Dendritic cell treated with granulocyte-macrophage colony-stimulating factor and Interleukin-4, amounts not matched to agents 40 ng/mL and 50 ng/mL, for 4 days (primary cell): ENCODE results near the gene PLEKHA4.
"Not testable (repeated sequence)": the region's sequence is repeated elsewhere in the genome, so short reads cannot be mapped to it uniquely, and the experiment has no call there.

Experiments
- H3K27ac Mint-ChIP-seq: one replicate; pipeline ENCODE4 v1.8.0; 2022; ENCODE audit warnings: mild to moderate bottlenecking, mixed read lengths
- H3K27me3 Mint-ChIP-seq: one replicate; pipeline ENCODE4 v1.8.0; 2022; ENCODE audit warnings: mild to moderate bottlenecking, mixed read lengths
- H3K36me3 Mint-ChIP-seq: one replicate; pipeline ENCODE4 v1.8.0; 2022; ENCODE audit warnings: low read depth, mixed read lengths
- H3K4me1 Mint-ChIP-seq: one replicate; pipeline ENCODE4 v1.8.0; 2022; ENCODE audit warnings: low read depth, mixed read lengths
- H3K4me3 Mint-ChIP-seq: one replicate; pipeline ENCODE4 v1.8.0; 2022; ENCODE audit warnings: mild to moderate bottlenecking, moderate library complexity, mixed read lengths
- H3K9me3 Mint-ChIP-seq: one replicate; pipeline ENCODE4 v1.8.0; 2022; ENCODE audit warnings: mixed read lengths
- intact Hi-C: fragments of 100-400 bp; cut with micrococcal nuclease; formaldehyde crosslinking; loops from one replicate; pipeline ENCODE4 v1.15.0; 2022

The PLEKHA4 gene, protein sequence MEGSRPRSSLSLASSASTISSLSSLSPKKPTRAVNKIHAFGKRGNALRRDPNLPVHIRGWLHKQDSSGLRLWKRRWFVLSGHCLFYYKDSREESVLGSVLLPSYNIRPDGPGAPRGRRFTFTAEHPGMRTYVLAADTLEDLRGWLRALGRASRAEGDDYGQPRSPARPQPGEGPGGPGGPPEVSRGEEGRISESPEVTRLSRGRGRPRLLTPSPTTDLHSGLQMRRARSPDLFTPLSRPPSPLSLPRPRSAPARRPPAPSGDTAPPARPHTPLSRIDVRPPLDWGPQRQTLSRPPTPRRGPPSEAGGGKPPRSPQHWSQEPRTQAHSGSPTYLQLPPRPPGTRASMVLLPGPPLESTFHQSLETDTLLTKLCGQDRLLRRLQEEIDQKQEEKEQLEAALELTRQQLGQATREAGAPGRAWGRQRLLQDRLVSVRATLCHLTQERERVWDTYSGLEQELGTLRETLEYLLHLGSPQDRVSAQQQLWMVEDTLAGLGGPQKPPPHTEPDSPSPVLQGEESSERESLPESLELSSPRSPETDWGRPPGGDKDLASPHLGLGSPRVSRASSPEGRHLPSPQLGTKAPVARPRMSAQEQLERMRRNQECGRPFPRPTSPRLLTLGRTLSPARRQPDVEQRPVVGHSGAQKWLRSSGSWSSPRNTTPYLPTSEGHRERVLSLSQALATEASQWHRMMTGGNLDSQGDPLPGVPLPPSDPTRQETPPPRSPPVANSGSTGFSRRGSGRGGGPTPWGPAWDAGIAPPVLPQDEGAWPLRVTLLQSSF

DNA sequence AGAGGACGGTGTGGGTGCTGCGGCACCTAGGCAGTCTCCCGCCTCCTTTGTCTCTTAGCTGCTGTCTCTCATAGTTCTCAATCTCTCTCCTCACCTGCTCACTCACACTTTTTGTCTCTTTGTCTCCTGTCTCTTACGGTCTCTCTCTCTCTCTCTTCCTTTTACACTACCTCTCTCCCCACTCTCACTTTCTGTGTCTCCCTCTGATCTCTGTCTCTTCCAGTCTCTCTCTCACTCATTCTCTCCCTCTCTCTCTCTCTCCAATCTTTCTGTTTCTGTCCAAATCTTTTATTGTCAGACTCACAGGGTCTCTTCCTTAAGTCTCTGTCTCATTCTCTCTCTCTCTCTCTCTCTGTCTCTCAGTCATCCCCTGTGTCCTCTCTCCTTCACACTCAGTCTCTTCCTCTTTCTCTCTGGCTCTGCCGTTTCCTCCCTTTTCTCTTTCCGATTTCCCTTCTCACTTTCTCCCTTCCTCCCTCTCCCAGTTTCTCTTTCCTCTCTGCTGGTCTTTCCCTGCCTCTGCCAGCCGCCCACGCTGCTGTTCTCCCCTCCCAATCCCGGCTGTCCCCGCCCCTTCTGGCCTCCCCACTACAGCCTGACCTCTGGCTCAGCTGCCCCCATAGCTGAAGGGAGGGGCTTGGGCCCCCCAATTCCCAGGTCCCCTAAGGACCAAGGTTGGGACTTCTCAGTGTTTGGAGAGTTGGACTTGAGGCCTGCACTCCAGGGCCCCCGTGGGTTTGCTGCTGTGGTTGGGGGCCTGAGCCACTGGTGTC lies at the start of gene PLEKHA4:
TSS of gene PLEKHA4 (minus strand) at position 504 of the 773 bp plus-strand sequence. CDS start 997 bp downstream, outside the sequence.
- Mint-ChIP-seq H3K9me3 (no peaks in the 10 kb centered on the region), H3K36me3 (peaks cover 12% of the 10 kb centered on the region), H3K4me1 (peaks cover 17% of the 10 kb centered on the region), H3K27me3 (peaks cover 32% of the 10 kb centered on the region), H3K4me3 (no peak within 1 kb of the TSS), H3K27ac (peak within 1 kb of the TSS; percentile 31)
- intact Hi-C loops: no loop called here

DNA sequence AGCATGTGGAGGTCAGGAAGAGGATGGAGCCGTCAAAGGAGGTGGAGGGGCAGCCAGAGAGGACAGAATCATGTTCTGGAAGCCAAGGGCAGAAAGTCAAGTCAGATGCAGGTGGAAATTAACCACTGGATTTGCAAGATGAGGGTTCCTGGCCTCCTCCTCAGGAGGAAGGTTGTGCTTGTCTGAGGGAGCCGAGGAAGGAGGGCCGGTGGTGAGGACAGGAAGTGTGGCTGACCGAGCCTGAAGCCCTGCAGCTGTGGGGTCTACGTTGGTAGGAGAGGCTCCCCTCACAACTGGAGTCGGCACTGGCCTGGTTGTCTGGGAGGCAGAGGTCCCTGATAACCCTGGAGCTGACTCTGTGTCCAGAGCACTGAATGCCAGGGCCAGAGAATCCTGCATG lies 49.7 kb upstream of the PLEKHA4 start:
- Mint-ChIP-seq H3K4me1 (no peaks in the 10 kb centered on the region), H3K4me3 (no peak overlapping the region), H3K27me3 (no peaks in the 10 kb centered on the region), H3K27ac (no peak overlapping the region), H3K9me3 (no peaks in the 10 kb centered on the region), H3K36me3 (peaks cover 100% of the 10 kb centered on the region)
- intact Hi-C loops: no loop called here

DNA sequence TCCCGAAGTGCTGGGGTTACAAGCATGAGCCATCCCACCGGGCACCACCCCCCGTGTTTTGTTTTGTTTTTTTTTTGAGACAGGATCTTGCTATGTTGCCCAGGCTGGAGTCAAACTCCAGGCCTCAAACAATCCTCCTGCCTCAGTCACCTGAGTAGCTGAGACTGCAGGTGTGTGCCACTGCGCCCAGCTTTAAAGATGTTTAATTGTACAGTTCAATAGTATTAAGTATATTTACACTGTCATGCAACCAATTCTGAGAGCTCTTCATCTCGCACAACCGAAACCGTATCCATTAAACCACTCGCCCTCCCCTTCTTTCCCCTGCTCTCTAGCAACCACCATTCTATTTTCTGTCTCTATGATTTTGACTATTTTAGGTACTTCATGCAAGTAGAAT lies 47.3 kb upstream of the PLEKHA4 start:
- H3K4me3 Mint-ChIP-seq: no peak overlapping the region
- intact Hi-C loops: no loop called here
- H3K27me3 Mint-ChIP-seq: no peaks in the 10 kb centered on the region

DNA sequence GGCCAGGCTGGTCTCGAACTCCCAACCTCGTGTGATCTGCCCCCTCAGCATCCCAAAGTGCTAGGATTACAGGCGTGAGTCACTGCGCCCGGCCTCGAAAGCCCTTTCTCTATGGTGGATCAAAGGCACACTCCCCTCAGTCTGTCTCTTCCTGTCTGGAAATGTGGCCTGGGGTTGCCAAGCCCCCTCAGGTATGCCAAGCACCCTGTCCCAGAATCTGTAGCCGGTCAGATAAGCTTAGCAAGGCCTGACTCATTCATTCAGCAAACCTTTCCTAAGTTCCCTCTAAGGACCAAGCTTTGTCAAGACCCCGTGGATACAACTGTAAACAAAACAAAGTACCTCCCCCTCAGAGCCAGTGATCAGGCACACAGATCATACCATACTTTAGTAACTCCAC lies 45.8 kb upstream of the PLEKHA4 start:
- Mint-ChIP-seq H3K27me3 (no peaks in the 10 kb centered on the region), H3K36me3 (peaks cover 100% of the 10 kb centered on the region), H3K9me3 (no peaks in the 10 kb centered on the region), H3K4me3 (no peak overlapping the region), H3K4me1 (no peaks in the 10 kb centered on the region), H3K27ac (no peak overlapping the region)
- intact Hi-C loops: no loop called here

More for the DNA sequence above, 47.3 kb upstream of the PLEKHA4 start:
- Mint-ChIP-seq H3K9me3 (no peaks in the 10 kb centered on the region), H3K27ac (no peak overlapping the region), H3K4me1 (no peaks in the 10 kb centered on the region), H3K36me3 (peaks cover 100% of the 10 kb centered on the region)

DNA sequence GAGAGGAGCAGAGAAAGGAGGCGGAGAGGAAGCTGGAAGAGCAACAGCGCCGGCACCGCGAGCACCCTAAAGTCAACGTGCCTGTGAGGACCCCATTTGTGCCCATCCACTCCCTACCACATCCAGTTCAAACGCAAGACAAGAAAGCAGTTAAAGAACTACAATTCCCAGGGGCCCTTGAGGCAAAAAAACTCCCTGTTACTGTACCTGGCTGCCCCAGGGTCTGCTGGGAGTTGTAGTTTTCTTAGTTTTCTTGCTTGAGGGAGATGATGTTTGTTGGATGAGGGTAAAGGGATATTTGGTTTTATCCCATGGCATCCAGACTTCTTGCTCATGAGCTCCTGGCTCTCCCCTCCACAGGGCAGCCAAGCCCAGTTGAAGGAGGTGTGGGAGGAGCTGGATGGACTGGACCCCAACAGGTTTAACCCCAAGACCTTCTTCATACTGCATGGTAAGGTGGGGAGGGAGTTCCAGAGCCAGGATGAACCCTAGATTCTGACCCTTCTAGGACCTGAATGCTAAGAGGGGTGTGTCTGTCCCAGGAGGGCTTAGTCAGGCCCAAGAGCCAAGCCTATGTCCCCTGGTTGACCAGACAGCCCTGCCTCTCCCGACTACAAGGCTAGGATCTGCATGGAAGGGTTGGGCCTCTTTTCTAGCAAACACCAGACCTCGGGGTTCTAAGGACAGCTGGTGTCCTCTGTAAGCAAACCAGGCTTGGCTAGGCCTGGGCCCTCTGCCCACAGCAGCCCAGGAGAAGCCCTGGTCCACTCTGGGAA lies 44.9 kb upstream of the PLEKHA4 start:
- Mint-ChIP-seq H3K4me1 (peaks cover under 1% of the 10 kb centered on the region), H3K9me3 (no peaks in the 10 kb centered on the region), H3K36me3 (peaks cover 100% of the 10 kb centered on the region), H3K27me3 (no peaks in the 10 kb centered on the region), H3K27ac (no peak overlapping the region), H3K4me3 (no peak overlapping the region)
- intact Hi-C loops: no loop called here

DNA sequence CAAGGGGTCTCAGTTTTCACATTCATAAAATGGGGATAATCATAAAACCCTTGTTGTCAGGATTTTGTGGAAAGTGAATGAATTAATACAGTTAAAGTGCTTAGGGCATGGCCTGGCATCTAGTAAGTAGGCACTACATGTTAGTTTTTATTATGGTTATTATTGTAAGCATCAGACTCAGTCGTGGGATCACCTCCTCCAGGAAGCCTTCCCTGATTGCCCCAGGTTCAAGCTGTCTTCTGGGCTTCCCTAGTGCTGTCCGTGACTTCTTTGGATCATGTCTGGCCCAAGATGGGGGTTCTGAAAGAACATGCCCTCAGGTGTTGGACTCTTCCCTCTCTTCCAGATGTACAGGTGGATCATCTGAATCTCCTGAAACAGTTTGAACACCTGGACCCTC lies 42.4 kb upstream of the PLEKHA4 start:
- Mint-ChIP-seq H3K27ac (no peak overlapping the region), H3K36me3 (peaks cover 100% of the 10 kb centered on the region), H3K4me1 (peaks cover 19% of the 10 kb centered on the region)

DNA sequence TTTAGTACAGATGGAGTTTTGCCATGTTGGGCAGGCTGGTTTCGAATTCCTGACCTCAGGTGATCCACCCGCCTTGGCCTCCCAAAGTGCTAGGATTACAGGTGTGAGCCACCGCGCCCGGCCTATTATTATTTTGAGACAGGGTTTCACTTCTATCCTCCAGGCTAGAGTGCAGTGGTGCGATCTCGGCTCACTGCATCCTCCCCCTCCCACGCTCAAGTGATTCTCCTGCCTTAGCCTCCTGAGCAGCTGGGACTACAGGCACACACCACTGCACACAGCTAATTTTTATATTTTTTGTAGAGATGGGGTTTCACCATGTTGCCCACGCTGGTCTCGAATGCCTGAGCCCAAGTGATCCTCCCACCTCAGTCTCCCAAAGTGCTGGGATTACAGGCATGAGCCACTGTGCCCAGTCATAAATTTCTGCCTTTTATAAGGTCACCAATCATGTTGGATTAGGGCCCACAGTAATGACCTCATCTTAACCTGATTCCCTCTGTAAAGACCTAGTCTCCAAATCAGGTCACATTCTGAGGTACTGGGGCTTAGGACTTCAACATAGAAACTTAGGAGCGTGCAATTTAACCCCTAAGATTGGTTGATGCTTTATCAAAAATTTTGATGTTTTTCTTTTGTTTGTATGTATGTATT lies 41.1 kb upstream of the PLEKHA4 start:
- H3K9me3 Mint-ChIP-seq, H3K27ac Mint-ChIP-seq, H3K27me3 Mint-ChIP-seq, H3K4me3 Mint-ChIP-seq, intact Hi-C loops: not testable (repeated sequence)
- Mint-ChIP-seq H3K4me1 (peaks cover 24% of the 10 kb centered on the region), H3K36me3 (peaks cover 100% of the 10 kb centered on the region)

More for the DNA sequence above, 42.4 kb upstream of the PLEKHA4 start:
- Mint-ChIP-seq H3K27me3 (no peaks in the 10 kb centered on the region), H3K9me3 (no peaks in the 10 kb centered on the region), H3K4me3 (no peak overlapping the region)
- intact Hi-C loops: no loop called here

DNA sequence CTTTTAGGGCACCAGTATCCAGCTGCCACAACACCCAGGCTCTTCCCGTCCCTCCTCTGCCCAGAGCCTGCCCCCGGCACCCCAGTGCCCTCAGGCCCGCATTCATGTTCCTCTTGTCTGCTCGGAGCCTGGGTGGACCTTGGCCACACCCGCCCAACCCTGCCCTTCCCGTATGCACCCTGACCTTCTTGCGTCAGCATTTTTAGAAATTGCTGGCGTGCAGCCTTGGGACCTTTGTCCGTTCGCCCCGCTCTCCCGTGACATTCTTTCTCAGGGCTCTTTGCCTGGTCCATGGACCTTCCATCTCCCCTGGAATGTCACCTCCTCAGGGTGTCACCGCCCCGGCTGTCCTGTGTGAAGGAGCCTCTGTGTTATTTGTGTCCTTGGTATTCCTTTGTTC lies 39.3 kb upstream of the PLEKHA4 start:
- H3K4me3 Mint-ChIP-seq: peak overlapping the region; percentile 52
- peaks cover 26% of the 10 kb centered on the region for H3K4me1 Mint-ChIP-seq
- H3K36me3 Mint-ChIP-seq: peaks cover 100% of the 10 kb centered on the region
- H3K27me3 Mint-ChIP-seq: no peaks in the 10 kb centered on the region
- H3K27ac Mint-ChIP-seq: peak overlapping the region; percentile 79
- no peaks in the 10 kb centered on the region for H3K9me3 Mint-ChIP-seq
- intact Hi-C loops: no loop called here

DNA sequence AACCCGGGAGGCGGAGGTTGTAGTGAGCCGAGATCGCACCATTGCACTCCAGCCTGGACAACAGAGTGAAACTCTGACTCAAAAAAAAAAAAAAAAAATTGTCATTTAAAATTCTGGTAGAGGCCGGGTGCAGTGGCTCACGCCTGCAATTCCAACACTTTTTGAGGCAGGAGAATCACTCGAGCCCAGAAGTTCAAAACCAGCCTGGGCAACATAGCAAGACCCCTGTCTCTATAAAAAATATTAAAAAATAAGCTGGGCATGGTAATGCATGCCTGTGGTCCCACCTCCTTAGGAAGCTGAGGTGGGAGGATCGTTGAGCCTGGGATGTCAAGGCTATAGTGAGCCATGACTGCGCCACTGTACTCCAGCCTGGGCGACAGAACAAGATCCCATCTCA lies 37.9 kb upstream of the PLEKHA4 start:
- H3K36me3 Mint-ChIP-seq: peaks cover 100% of the 10 kb centered on the region
- H3K4me3 Mint-ChIP-seq: no peak overlapping the region
- H3K27ac Mint-ChIP-seq: peak overlapping the region; percentile 79
- H3K9me3 Mint-ChIP-seq: no peaks in the 10 kb centered on the region
- intact Hi-C loops: no loop called here
- H3K27me3 Mint-ChIP-seq: no peaks in the 10 kb centered on the region
- H3K4me1 Mint-ChIP-seq: peaks cover 39% of the 10 kb centered on the region

DNA sequence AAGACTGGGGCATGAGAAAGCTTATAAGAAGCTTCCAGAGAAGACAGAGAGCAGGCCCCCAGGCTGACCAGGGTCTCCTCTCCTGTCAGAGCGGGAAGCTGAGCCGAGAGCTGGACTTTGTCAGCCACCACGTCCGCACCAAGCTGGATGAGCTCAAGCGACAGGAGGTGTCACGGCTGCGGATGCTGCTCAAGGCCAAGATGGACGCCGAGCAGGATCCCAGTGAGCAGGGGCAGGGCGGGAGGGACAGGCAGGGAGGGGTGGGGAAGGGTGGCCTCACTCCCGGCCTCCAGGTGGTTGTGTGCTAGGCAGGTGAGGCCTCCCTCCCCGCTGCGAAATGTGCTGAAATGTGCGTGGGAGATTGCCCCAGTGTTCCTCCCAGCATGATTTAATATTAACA lies 37.2 kb upstream of the PLEKHA4 start:
- peaks cover 100% of the 10 kb centered on the region for H3K36me3 Mint-ChIP-seq
- H3K4me1 Mint-ChIP-seq: peaks cover 43% of the 10 kb centered on the region
- H3K9me3 Mint-ChIP-seq: no peaks in the 10 kb centered on the region
- no peak overlapping the region for H3K4me3 Mint-ChIP-seq
- no peaks in the 10 kb centered on the region for H3K27me3 Mint-ChIP-seq
- H3K27ac Mint-ChIP-seq: peak overlapping the region; percentile 79
- intact Hi-C loops: no loop called here

DNA sequence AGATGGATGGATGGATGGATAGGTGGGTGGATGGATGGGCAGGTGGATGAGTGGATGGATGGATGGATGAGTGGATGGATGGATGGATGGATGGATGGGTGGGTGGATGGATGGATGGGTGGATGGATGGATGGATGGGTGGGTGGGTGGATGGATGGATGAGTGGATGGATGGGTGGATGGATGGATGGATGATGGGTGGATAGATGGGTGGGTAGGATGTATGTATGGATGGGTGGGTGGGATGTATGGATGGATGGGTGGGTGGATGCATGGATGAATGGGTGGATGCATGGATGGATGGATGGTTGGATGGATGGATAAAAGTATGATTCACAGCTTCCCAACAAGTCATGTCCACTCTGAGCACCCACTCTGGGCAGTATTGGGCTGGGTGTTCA lies 35.4 kb upstream of the PLEKHA4 start:
- H3K4me1 Mint-ChIP-seq: peaks cover 54% of the 10 kb centered on the region
- intact Hi-C loops: not testable (repeated sequence)

DNA sequence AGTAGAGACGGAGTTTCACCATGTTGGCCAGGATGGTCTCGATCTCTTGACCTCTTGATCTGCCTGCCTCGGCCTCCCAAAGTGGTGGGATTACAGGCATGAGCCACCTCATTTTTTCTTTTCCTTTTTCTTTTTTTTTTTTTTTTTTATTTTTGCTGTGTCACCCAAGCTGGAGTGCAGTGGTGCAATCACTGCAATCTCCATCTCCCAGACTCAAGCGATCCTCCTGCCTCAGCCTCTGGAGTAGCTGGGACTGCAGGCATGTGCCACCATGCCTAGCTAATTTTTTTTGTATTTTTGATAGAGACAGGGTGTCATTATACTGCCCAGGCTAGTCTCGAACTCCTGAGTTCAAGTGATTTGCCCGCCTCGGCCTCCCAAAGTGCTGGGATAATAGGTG lies 33.9 kb upstream of the PLEKHA4 start:
- peaks cover 43% of the 10 kb centered on the region for H3K4me1 Mint-ChIP-seq
- H3K4me3 Mint-ChIP-seq: peak overlapping the region; percentile 15
- H3K27ac Mint-ChIP-seq: peak overlapping the region; percentile 18
- peaks cover 74% of the 10 kb centered on the region for H3K36me3 Mint-ChIP-seq
- H3K27me3 Mint-ChIP-seq, H3K9me3 Mint-ChIP-seq, intact Hi-C loops: not testable (repeated sequence)

More for the DNA sequence above, 35.4 kb upstream of the PLEKHA4 start:
- not testable (repeated sequence) for H3K9me3 Mint-ChIP-seq, H3K27ac Mint-ChIP-seq, H3K4me3 Mint-ChIP-seq, H3K27me3 Mint-ChIP-seq
- peaks cover 89% of the 10 kb centered on the region for H3K36me3 Mint-ChIP-seq
